CD14-positive monocyte (primary cell): ENCODE measurements around the gene TBR1. TPM values are rescaled to one million over a fixed set of nuclear protein-coding genes. Genes with fewer than 3 reads are reported as not detected.

Source experiments
- DNase-seq, 3 donors: peaks; one replicate each; pipeline ENCODE4 v3.0.0-alpha.2; 2011 to 2022
- H2AFZ ChIP-seq: 2 replicates; pipeline ENCODE4 v1.6.0; 2012; ENCODE audit warnings: mild to moderate bottlenecking, low read depth, low read length, inconsistent platforms; ENCODE audit not compliant: insufficient read depth, poor library complexity, severe bottlenecking
- H3K27ac ChIP-seq, 2 donors: 1 replicate in 1 of 2; 2 replicates in 1 of 2; pipeline ENCODE4 v1.5.1; 2012 to 2013; ENCODE audit warnings: low read length in 2 of 2, control low read depth in 1 of 2, inconsistent platforms in 1 of 2, low read depth in 1 of 2, mild to moderate bottlenecking in 1 of 2
- H3K27me3 ChIP-seq, 2 donors: one replicate each; pipeline versions ENCODE4 v1.6.0 to v1.6.1; 2011 to 2013; ENCODE audit warnings: low read length in 2 of 2; ENCODE audit not compliant: control insufficient read depth in 2 of 2, insufficient read depth in 2 of 2
- H3K36me3 ChIP-seq, 2 donors: replicated peaks in 1 of 2; 1 replicate in 1 of 2; 2 replicates in 1 of 2; pipeline versions ENCODE4 v1.5.1 to v1.6.1; 2012 to 2013; ENCODE audit warnings: low read length in 2 of 2, control low read depth in 1 of 2, inconsistent platforms in 1 of 2, mild to moderate bottlenecking in 1 of 2; ENCODE audit not compliant: insufficient read depth in 2 of 2, control insufficient read depth in 1 of 2
- H3K4me1 ChIP-seq, 2 donors: 1 replicate in 1 of 2; 2 replicates in 1 of 2; pipeline versions ENCODE4 v1.5.1 to v1.6.1; 2012 to 2013; ENCODE audit warnings: low read length in 2 of 2, control low read depth in 1 of 2, inconsistent platforms in 1 of 2, mild to moderate bottlenecking in 1 of 2, moderate library complexity in 1 of 2; ENCODE audit not compliant: insufficient read depth in 2 of 2, control insufficient read depth in 1 of 2
- H3K4me2 ChIP-seq: replicated peaks from 2 replicates; pipeline ENCODE3; 2012; ENCODE audit warnings: low read length, moderate library complexity, mild to moderate bottlenecking; ENCODE audit not compliant: poor library complexity, severe bottlenecking; ENCODE audit errors: extremely low read depth
- H3K4me3 ChIP-seq, 3 experiments: fragments of 200-600 bp in 1 of 3; sonication (generic) in 1 of 3; replicated peaks in 1 of 3; 1 replicate in 2 of 3; 2 replicates in 1 of 3; pipeline ENCODE4 v1.5.1; 2011 to 2013; ENCODE audit warnings: low read length in 3 of 3, mild to moderate bottlenecking in 3 of 3, control low read depth in 2 of 3, low read depth in 2 of 3, inconsistent platforms in 1 of 3, moderate library complexity in 1 of 3
- H3K79me2 ChIP-seq: 2 replicates; pipeline ENCODE4 v1.6.0; 2012; ENCODE audit warnings: mild to moderate bottlenecking, control low read depth, inconsistent platforms, low read length, moderate library complexity; ENCODE audit not compliant: insufficient read depth
- H3K9ac ChIP-seq: 2 replicates; pipeline ENCODE4 v1.6.0; 2017; ENCODE audit warnings: low read length, mild to moderate bottlenecking; ENCODE audit not compliant: insufficient read depth, poor library complexity, severe bottlenecking
- H3K9me3 ChIP-seq, 2 donors: replicated peaks in 1 of 2; 1 replicate in 1 of 2; 2 replicates in 1 of 2; pipeline versions ENCODE4 v1.5.1 to v1.6.1; 2012 to 2013; ENCODE audit warnings: low read length in 2 of 2, control low read depth in 1 of 2; ENCODE audit not compliant: control insufficient read depth in 1 of 2, insufficient read depth in 1 of 2
- H4K20me1 ChIP-seq: 2 replicates; pipeline ENCODE4 v1.6.0; 2012; ENCODE audit warnings: mild to moderate bottlenecking, low read length, control low read depth, moderate library complexity; ENCODE audit not compliant: insufficient read depth
- H3K27ac Mint-ChIP-seq, 7 donors: one replicate each; pipeline ENCODE4 v1.8.0; 2020; ENCODE audit warnings: mild to moderate bottlenecking in 7 of 7, mixed read lengths in 7 of 7, moderate library complexity in 6 of 7, inconsistent platforms in 2 of 7
- H3K27me3 Mint-ChIP-seq, 3 donors: one replicate each; pipeline ENCODE4 v1.8.0; 2021 to 2022; ENCODE audit warnings: low read depth in 3 of 3, mild to moderate bottlenecking in 3 of 3, mixed read lengths in 3 of 3, moderate library complexity in 3 of 3, inconsistent platforms in 1 of 3
- H3K36me3 Mint-ChIP-seq, 2 donors: one replicate each; pipeline ENCODE4 v1.8.0; 2020; ENCODE audit warnings: mixed read lengths in 2 of 2, inconsistent platforms in 1 of 2, mild to moderate bottlenecking in 1 of 2
- H3K4me1 Mint-ChIP-seq: one replicate; pipeline ENCODE4 v1.8.0; 2020; ENCODE audit warnings: mild to moderate bottlenecking, mixed read lengths
- H3K4me3 Mint-ChIP-seq, 2 donors: one replicate each; pipeline ENCODE4 v1.8.0; 2020; ENCODE audit warnings: mild to moderate bottlenecking in 2 of 2, mixed read lengths in 2 of 2, moderate library complexity in 1 of 2
- H3K9me3 Mint-ChIP-seq, 7 donors: one replicate each; pipeline ENCODE4 v1.8.0; 2020 to 2022; ENCODE audit warnings: mixed read lengths in 7 of 7, mild to moderate bottlenecking in 6 of 7, moderate library complexity in 6 of 7, inconsistent platforms in 2 of 7
- WGBS: methylation state at CpG from one replicate; pipeline ENCODE4 v1.1.5; 2013; ENCODE audit warnings: missing lambda C conversion rate; ENCODE audit not compliant: insufficient coverage; 5-methylcytosine and 5-hydroxymethylcytosine counted together
- intact Hi-C, 2 donors: fragments of 100-400 bp; cut with micrococcal nuclease; formaldehyde crosslinking; loops; one replicate each; pipeline versions ENCODE4 v1.15.0 to v1.15.1; 2023
- polyA plus RNA-seq, 3 donors: library from polyadenylated mRNA; depleted of rRNA in 1 of 3; unstranded in 2 of 3; stranded (reverse) in 1 of 3; fragments of 300-500 nt in 2 of 3; fragments of >200 nt in 1 of 3; fragmentation: Illumina TruSeq in 2 of 3; gene quantifications; 1 replicate in 2 of 3; 2 replicates in 1 of 3; pipeline ENCODE4 v1.2.3, GENCODE V29; 2012 to 2021
- TF ChIP-seq, protein P1 (sequence below): fragments of 200-600 bp; IDR thresholded peaks from one replicate; pipeline ENCODE4 v1.8.0; 2022; ENCODE audit warnings: antibody characterized with exemption, mild to moderate bottlenecking

The TBR1 gene
- polyA plus RNA-seq, 3 donors, result not detected

DNA sequence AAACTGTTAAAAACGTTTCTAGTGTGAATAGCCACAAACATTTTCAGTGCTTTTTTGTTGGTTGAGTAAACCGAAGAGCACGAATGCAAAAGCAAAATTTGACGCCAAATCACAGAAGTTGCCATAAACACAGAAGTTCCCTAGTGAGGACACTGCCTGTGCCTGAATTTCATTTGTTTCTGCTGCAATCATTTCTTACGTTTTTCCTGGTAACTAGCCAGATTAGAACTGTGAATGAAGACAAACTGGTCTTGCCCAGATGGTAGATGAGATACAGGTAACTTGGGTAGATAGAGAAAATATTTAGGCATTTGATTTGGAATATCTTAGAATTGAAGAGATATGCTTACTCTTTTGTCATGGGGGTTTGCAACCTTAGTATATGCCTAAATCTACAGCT, 9.8 kb upstream of the TBR1 start:
- H3K4me3 ChIP-seq, result no peak overlapping the region
- Mint-ChIP-seq H3K27ac (no peak overlapping the region), H3K4me3 (no peak overlapping the region), H3K4me1 (no peaks in the 10 kb centered on the region), H3K27me3 (peaks cover 0 to 1% (median 0%) of the 10 kb centered on the region in 3 donors), H3K36me3 (peaks cover 33 to 38% of the 10 kb centered on the region in 2 donors), H3K9me3 (peaks cover 0 to 3% (median 0%) of the 10 kb centered on the region in 7 donors)
- H3K9me3 ChIP-seq, result no peaks in the 10 kb centered on the region
- WGBS, result 94% methylated on average over 5 of the region's 5 CpGs
- DNase-seq, result no peak
- no peak overlapping the region for H3K4me2 ChIP-seq
- intact Hi-C loops, result no loop called here
- H3K27ac ChIP-seq, result no peak overlapping the region
- H4K20me1 ChIP-seq, result no peaks in the 10 kb centered on the region
- H3K9ac ChIP-seq, result no peak overlapping the region
- no peaks in the 10 kb centered on the region for H3K4me1 ChIP-seq
- no peaks in the 10 kb centered on the region for H3K27me3 ChIP-seq
- peaks cover 14 to 35% of the 10 kb centered on the region in 2 donors for H3K36me3 ChIP-seq
- TF ChIP-seq, protein P1, sequence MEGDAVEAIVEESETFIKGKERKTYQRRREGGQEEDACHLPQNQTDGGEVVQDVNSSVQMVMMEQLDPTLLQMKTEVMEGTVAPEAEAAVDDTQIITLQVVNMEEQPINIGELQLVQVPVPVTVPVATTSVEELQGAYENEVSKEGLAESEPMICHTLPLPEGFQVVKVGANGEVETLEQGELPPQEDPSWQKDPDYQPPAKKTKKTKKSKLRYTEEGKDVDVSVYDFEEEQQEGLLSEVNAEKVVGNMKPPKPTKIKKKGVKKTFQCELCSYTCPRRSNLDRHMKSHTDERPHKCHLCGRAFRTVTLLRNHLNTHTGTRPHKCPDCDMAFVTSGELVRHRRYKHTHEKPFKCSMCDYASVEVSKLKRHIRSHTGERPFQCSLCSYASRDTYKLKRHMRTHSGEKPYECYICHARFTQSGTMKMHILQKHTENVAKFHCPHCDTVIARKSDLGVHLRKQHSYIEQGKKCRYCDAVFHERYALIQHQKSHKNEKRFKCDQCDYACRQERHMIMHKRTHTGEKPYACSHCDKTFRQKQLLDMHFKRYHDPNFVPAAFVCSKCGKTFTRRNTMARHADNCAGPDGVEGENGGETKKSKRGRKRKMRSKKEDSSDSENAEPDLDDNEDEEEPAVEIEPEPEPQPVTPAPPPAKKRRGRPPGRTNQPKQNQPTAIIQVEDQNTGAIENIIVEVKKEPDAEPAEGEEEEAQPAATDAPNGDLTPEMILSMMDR, result no peak
- H2AFZ ChIP-seq, result no peak overlapping the region
- H3K79me2 ChIP-seq, result no peaks in the 10 kb centered on the region

- Histone ChIP-seq H2AFZ (no peak overlapping the region), H3K4me1 (no peaks in the 10 kb centered on the region), H3K27ac (no peak overlapping the region), H4K20me1 (no peaks in the 10 kb centered on the region), H3K36me3 (peaks cover 11 to 27% of the 10 kb centered on the region in 2 donors), H3K4me2 (no peak overlapping the region), H3K79me2 (no peaks in the 10 kb centered on the region), H3K4me3 (no peak overlapping the region), H3K9me3 (no peaks in the 10 kb centered on the region), H3K9ac (no peak overlapping the region), H3K27me3 (no peaks in the 10 kb centered on the region)
- TF ChIP-seq, protein P1, result no peak
- Mint-ChIP-seq H3K36me3 (peaks cover 28 to 40% of the 10 kb centered on the region in 2 donors), H3K27me3 (peaks cover 0 to 2% (median 0%) of the 10 kb centered on the region in 3 donors), H3K4me1 (no peaks in the 10 kb centered on the region), H3K4me3 (no peak overlapping the region), H3K27ac (no peak overlapping the region), H3K9me3 (peaks cover 0 to under 1% (median 0%) of the 10 kb centered on the region in 7 donors)
- DNase-seq, result no peak
- intact Hi-C loops, result no loop called here
- no CpG with 5 or more reads among the region's 2 CpGs for WGBS
These were observed 8.5 kb upstream of the TBR1 start for GRCh38 chr2:161407597-161407996.
